Tongue (tissue), 2 donors: ENCODE data around the gene NPVF. TPM values are rescaled to one million over a fixed set of nuclear protein-coding genes. Genes with fewer than 3 reads are reported as not detected.

Experiments
- DNase-seq: peaks from one replicate; pipeline ENCODE4 v3.0.0-alpha.2; 2015
- total RNA-seq: library from RNA; depleted of rRNA; stranded (reverse); fragments of >200 nt; gene quantifications from one replicate; pipeline ENCODE4 v1.2.3, GENCODE V29; 2014

Gene NPVF
- total RNA-seq, 1 donor from 2014 or later = not detected

- peak; percentile 74 for DNase-seq
Measured at GRCh38 chr7:25234336-25234735, 6.0 kb upstream of the NPVF start.

GRCh38 chr7:25223206-25223605, 5.1 kb downstream of the NPVF start:
- DNase-seq = no peak

GRCh38 chr7:25222666-25223065, 5.6 kb downstream of the NPVF start:
- DNase-seq = no peak

- no peak for DNase-seq
Measured at GRCh38 chr7:25221009-25221408, 7.3 kb downstream of the NPVF start.

- DNase-seq = no peak
Measured at GRCh38 chr7:25218191-25218590, 10.1 kb downstream of the NPVF start.

GRCh38 chr7:25216837-25217236, 11.4 kb downstream of the NPVF start:
- DNase-seq = peak; percentile 73

GRCh38 chr7:25215694-25216335, 12.5 kb downstream of the NPVF start:
- DNase-seq = no peak

- no peak for DNase-seq
Measured at GRCh38 chr7:25208525-25209221, 19.6 kb downstream of the NPVF start.

GRCh38 chr7:25207887-25208286, 20.4 kb downstream of the NPVF start:
- no peak for DNase-seq

- no peak for DNase-seq
Measured at GRCh38 chr7:25206765-25207164, 21.5 kb downstream of the NPVF start.

GRCh38 chr7:25196132-25196896, 32.0 kb downstream of the NPVF start:
- DNase-seq = no peak

- no peak for DNase-seq
Measured at GRCh38 chr7:25194036-25194435, 34.2 kb downstream of the NPVF start.

GRCh38 chr7:25192043-25192442, 36.2 kb downstream of the NPVF start:
- DNase-seq = no peak

- DNase-seq = no peak
Measured at GRCh38 chr7:25189197-25189596, 39.1 kb downstream of the NPVF start.

- DNase-seq = no peak
Measured at GRCh38 chr7:25187932-25188331, 40.4 kb downstream of the NPVF start.

- DNase-seq = no peak
Measured at GRCh38 chr7:25186436-25186835, 41.9 kb downstream of the NPVF start.

GRCh38 chr7:25181532-25181931, 46.8 kb downstream of the NPVF start:
- no peak for DNase-seq

GRCh38 chr7:25180946-25181345, 47.3 kb downstream of the NPVF start:
- DNase-seq = no peak

GRCh38 chr7:25180592-25180923, 47.7 kb downstream of the NPVF start:
- DNase-seq = no peak

- peak; percentile 94 for DNase-seq
Measured at GRCh38 chr7:25179771-25180591, 48.3 kb downstream of the NPVF start.

- no peak for DNase-seq
Measured at GRCh38 chr7:25179325-25179724, 49.0 kb downstream of the NPVF start.
